T-cell (primary cell): ENCODE data around the gene RAP2C. TPM values are rescaled to one million over a fixed set of nuclear protein-coding genes. Genes with fewer than 3 reads are reported as not detected.

Source experiments
- ATAC-seq, 4 experiments: fragments of 200-7000 bp in 3 of 4; fragments of 150-1000 bp in 1 of 4; cut with Tn5 transposase; replicated peaks in 1 of 4; 1 replicate in 3 of 4; 2 replicates in 1 of 4; pipeline ENCODE4 v1.10.0; 2021; ENCODE audit warnings: moderate library complexity in 3 of 4, mild to moderate bottlenecking in 2 of 4, moderate number of reproducible peaks in 1 of 4
- CTCF ChIA-PET, 2 donors: fragments of 300-600 bp; sonication (Branson Sonifier 250); formaldehyde crosslinking; loops; one replicate each; lab custom pipeline; 2022; ENCODE audit warnings: antibody characterized with exemption in 2 of 2; lab: Charles Lee
- POLR2A ChIA-PET, 2 donors: fragments of 300-600 bp; sonication (Branson Sonifier 250); formaldehyde crosslinking; loops; one replicate each; lab custom pipeline; 2022; ENCODE audit warnings: antibody characterized with exemption in 2 of 2; lab: Charles Lee
- DNase-seq, 35 experiments: peaks; one replicate each; pipeline versions ENCODE4 v3.0.0 to v3.0.0-alpha.2; 2013 to 2023
- H3K27ac ChIP-seq: one replicate; pipeline ENCODE4 v1.5.1; 2013; ENCODE audit warnings: low read length
- H3K27me3 ChIP-seq, 2 experiments: replicated peaks in 1 of 2; 1 replicate in 1 of 2; 2 replicates in 1 of 2; pipeline versions ENCODE4 v1.6.1 to v1.7.0; 2013; ENCODE audit warnings: low read length in 1 of 2, mixed read lengths in 1 of 2; ENCODE audit not compliant: control insufficient read depth in 2 of 2, insufficient read depth in 2 of 2; ENCODE audit errors: extremely low read depth in 1 of 2
- H3K36me3 ChIP-seq, 2 donors: 1 replicate in 1 of 2; 2 replicates in 1 of 2; pipeline versions ENCODE4 v1.6.1 to v1.7.0; 2013; ENCODE audit warnings: low read length in 1 of 2; ENCODE audit not compliant: control insufficient read depth in 2 of 2, insufficient read depth in 1 of 2; ENCODE audit errors: extremely low read depth in 1 of 2
- H3K4me1 ChIP-seq, 2 experiments: 1 replicate in 1 of 2; 2 replicates in 1 of 2; pipeline versions ENCODE4 v1.6.1 to v1.7.0; 2013; ENCODE audit warnings: low read length in 2 of 2, mixed read lengths in 1 of 2; ENCODE audit not compliant: insufficient read depth in 2 of 2, control insufficient read depth in 1 of 2; ENCODE audit errors: extremely low read depth in 1 of 2
- H3K4me3 ChIP-seq, 2 donors: 1 replicate in 1 of 2; 2 replicates in 1 of 2; pipeline versions ENCODE4 v1.5.1 to v1.7.0; 2013; ENCODE audit warnings: mild to moderate bottlenecking in 2 of 2, low read length in 1 of 2, moderate library complexity in 1 of 2; ENCODE audit not compliant: control insufficient read depth in 1 of 2; ENCODE audit errors: extremely low read depth in 1 of 2
- H3K9me3 ChIP-seq: 2 replicates; pipeline ENCODE4 v1.7.0; 2013
- H3K27ac Mint-ChIP-seq, 2 donors: one replicate each; pipeline ENCODE4 v1.8.0; 2020 to 2021; ENCODE audit warnings: mild to moderate bottlenecking in 2 of 2, mixed read lengths in 2 of 2
- H3K27me3 Mint-ChIP-seq, 2 donors: one replicate each; pipeline ENCODE4 v1.8.0; 2021 to 2022; ENCODE audit warnings: mixed read lengths in 2 of 2
- H3K36me3 Mint-ChIP-seq: one replicate; pipeline ENCODE4 v1.8.0; 2021; ENCODE audit warnings: mixed read lengths
- H3K4me1 Mint-ChIP-seq, 3 donors: one replicate each; pipeline ENCODE4 v1.8.0; 2020 to 2022; ENCODE audit warnings: mixed read lengths in 3 of 3, mild to moderate bottlenecking in 1 of 3
- H3K4me3 Mint-ChIP-seq, 3 donors: one replicate each; pipeline ENCODE4 v1.8.0; 2020 to 2022; ENCODE audit warnings: mild to moderate bottlenecking in 3 of 3, mixed read lengths in 3 of 3, moderate library complexity in 3 of 3
- H3K9me3 Mint-ChIP-seq, 3 donors: one replicate each; pipeline ENCODE4 v1.8.0; 2020 to 2022; ENCODE audit warnings: mixed read lengths in 3 of 3
- WGBS: methylation state at CpG from one replicate; pipeline ENCODE4 v1.1.5; 2013; ENCODE audit warnings: missing lambda C conversion rate; ENCODE audit not compliant: insufficient coverage; 5-methylcytosine and 5-hydroxymethylcytosine counted together
- total RNA-seq, 35 experiments: library from RNA in 6 of 35; stranded (reverse) in 6 of 35; fragments of 120-200 nt in 1 of 35; gene quantifications; one replicate each; pipeline versions ENCODE4 v1.2.1 to v1.2.4 and lab custom pipeline; 2013 to 2026

RAP2C gene
- total RNA-seq, 5 donors from 2014 or later (not counting 1 experiment from before 2014, with no cell fraction given): 22.5 to 43.0 (median 26.8) TPM

DNA sequence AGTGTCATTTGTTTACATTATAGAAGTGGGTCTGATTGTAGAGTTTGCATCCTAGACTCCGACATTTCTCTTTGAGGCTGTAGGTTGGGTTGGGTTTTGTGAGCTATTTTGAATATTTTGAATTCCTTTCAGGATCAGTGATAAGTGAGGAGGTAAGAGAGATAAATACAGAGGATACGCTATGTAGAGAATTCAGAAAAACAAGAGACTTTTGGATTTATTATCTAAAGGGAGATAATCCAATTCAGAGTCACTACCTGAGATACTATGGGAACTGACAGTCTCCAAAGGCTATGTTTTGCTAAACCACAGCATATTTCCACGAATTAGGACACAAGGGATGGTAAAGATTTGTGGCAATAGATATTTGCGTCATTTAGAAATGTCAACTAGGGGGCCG, 16.9 kb upstream of the RAP2C start:
- Histone ChIP-seq H3K27ac (no peak overlapping the region), H3K4me1 (no peaks in the 10 kb centered on the region), H3K36me3 (no peaks in the 10 kb centered on the region), H3K9me3 (no peaks in the 10 kb centered on the region), H3K4me3 (no peak overlapping the region), H3K27me3 (no peaks in the 10 kb centered on the region)
- ATAC-seq: no peak
- H3K9me3 Mint-ChIP-seq: no peaks in the 10 kb centered on the region
- no peak overlapping the region for H3K27ac Mint-ChIP-seq
- no CpG with 5 or more reads among the region's 5 CpGs for WGBS
- peaks cover 0 to 4% (median 3%) of the 10 kb centered on the region in 3 donors for H3K4me1 Mint-ChIP-seq
- H3K27me3 Mint-ChIP-seq: peaks cover 0 to 22% of the 10 kb centered on the region in 2 donors
- ChIA-PET CTCF (no interaction called here), POLR2A (interaction anchor here in 1 of 2 donors (0.7 kb wide), 1 partner anchor 367 kb away, joined by 6 read pairs; no protein-coding TSS in a partner anchor)
- peaks cover 8% of the 10 kb centered on the region for H3K36me3 Mint-ChIP-seq
- no peak overlapping the region for H3K4me3 Mint-ChIP-seq
- no peak for DNase-seq

DNA sequence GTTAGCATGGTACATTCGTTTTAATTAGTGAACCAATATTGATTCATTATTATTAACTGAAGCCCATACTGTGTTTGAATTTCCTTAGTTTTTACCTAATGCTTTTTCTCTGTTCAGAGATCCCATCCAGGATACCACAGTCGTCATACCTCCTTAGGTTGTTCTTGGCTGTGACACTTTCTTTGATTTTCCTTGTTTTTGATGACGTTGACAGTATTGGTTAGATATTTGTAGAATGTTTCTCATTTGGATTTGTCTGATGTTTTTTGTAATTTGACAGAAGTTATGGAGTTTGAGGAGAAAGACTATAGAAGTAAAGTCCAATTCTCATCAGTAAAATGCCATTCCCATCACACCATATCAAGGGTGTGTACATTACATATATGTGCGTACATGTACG, 16.2 kb upstream of the RAP2C start:
- Mint-ChIP-seq H3K27me3 (peaks cover 0 to 23% of the 10 kb centered on the region in 2 donors), H3K27ac (no peak overlapping the region), H3K4me3 (no peak overlapping the region), H3K4me1 (peaks cover 0 to 4% (median 3%) of the 10 kb centered on the region in 3 donors), H3K36me3 (peaks cover 4% of the 10 kb centered on the region), H3K9me3 (no peaks in the 10 kb centered on the region)
- no peak overlapping the region for H3K4me3 ChIP-seq
- ATAC-seq: no peak
- WGBS: no CpG with 5 or more reads among the region's 5 CpGs
- H3K4me1 ChIP-seq: no peaks in the 10 kb centered on the region
- no peaks in the 10 kb centered on the region for H3K27me3 ChIP-seq
- DNase-seq: no peak
- POLR2A ChIA-PET: no interaction called here
- CTCF ChIA-PET: no interaction called here
- no peak overlapping the region for H3K27ac ChIP-seq
- no peaks in the 10 kb centered on the region for H3K9me3 ChIP-seq
- no peaks in the 10 kb centered on the region for H3K36me3 ChIP-seq

DNA sequence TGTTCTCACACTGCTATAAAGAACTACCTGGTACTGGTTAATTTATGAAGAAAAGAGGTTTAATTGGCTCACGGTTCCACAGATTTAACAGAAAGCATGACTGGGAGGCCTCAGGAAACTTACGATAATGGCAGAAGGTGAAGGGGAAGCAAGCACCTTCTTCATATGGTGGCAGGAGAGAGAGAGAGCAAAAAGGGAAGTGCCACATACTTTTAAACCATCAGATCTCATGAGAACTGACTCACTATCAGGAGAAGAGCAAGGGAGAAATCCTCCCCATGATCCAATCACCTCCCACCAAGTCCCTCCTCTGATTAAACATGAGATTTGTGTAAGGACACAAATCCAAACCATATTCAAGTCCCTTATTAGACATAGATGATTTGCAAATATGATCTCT, 12.3 kb upstream of the RAP2C start:
- Mint-ChIP-seq H3K4me1 (peaks cover 0 to 13% (median 11%) of the 10 kb centered on the region in 3 donors), H3K9me3 (no peaks in the 10 kb centered on the region), H3K27me3 (peaks cover 0 to 29% of the 10 kb centered on the region in 2 donors), H3K4me3 (no peak overlapping the region), H3K27ac (no peak overlapping the region), H3K36me3 (peaks cover 4% of the 10 kb centered on the region)
- no CpG with 5 or more reads among the region's 2 CpGs for WGBS
- Histone ChIP-seq H3K4me3 (no peak overlapping the region), H3K4me1 (no peaks in the 10 kb centered on the region), H3K36me3 (no peaks in the 10 kb centered on the region), H3K27me3 (no peaks in the 10 kb centered on the region), H3K9me3 (no peaks in the 10 kb centered on the region), H3K27ac (no peak overlapping the region)
- ATAC-seq (no peak), DNase-seq (no peak)
- POLR2A ChIA-PET: no interaction called here
- CTCF ChIA-PET: no interaction called here

DNA sequence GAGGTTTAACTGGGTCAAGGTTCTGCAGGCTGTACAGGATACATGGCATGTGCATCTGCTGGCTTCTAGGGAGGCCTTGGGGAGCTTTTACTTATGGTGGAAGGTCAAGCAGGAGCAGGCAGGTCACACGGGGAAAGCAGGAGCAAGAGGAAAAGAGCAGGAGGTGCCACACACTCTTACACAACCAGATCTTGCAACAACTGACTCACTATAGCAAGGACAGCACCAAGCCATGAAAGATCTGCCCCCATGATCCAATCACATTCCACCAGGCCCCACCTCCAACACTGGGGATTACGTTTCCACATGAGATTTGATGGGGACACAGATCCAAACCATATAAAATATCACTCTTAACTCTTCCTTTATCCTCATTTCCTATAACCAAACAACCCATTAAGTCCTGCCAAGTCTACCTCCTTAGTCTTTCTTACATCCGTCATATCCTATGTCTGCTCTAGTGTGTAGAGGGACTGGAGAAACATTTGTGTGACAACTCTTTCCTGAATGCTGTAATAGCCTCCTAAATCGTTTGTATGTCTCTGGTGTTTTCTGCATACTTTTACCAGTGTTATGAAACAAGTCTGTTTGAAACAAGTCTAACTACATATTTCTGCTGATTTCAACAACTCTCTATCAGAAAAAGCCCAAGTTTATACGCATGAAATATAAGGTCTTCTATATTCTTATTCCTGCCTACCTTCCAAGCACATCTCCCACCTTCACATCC, 8.3 kb upstream of the RAP2C start:
- Histone ChIP-seq H3K4me3 (no peak overlapping the region), H3K4me1 (no peaks in the 10 kb centered on the region), H3K27me3 (no peaks in the 10 kb centered on the region), H3K36me3 (no peaks in the 10 kb centered on the region), H3K9me3 (no peaks in the 10 kb centered on the region), H3K27ac (no peak overlapping the region)
- H3K36me3 Mint-ChIP-seq: peaks cover 4% of the 10 kb centered on the region
- H3K27ac Mint-ChIP-seq: no peak overlapping the region
- POLR2A ChIA-PET: no interaction called here
- H3K4me1 Mint-ChIP-seq: peaks cover 0 to 9% (median 8%) of the 10 kb centered on the region in 3 donors
- DNase-seq: no peak
- H3K27me3 Mint-ChIP-seq: peaks cover 0 to 32% of the 10 kb centered on the region in 2 donors
- H3K4me3 Mint-ChIP-seq: no peak overlapping the region
- no peaks in the 10 kb centered on the region for H3K9me3 Mint-ChIP-seq
- CTCF ChIA-PET: no interaction called here
- ATAC-seq: no peak
- WGBS: no CpG with 5 or more reads among the region's 5 CpGs

DNA sequence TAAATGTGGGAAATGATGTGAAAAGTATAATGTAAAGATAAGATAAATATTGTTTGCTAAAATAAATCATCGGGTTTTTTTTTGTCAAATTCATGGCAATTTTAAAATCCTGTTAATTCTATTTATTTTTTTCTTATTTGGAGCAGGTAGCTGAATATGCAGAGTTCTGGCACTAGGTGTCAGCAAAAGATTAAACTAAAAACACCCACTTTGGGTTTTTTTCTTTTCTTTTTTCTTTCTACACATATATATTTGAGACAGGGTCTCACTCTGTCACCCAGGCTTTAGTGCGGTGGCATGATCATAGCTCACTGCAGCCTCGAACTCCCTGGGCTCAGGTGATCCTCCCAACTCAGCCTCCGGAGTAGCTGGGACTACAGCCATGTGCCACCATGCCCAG, 6.9 kb upstream of the RAP2C start:
- peak in 1 of 35 experiments; percentile 14 for DNase-seq
- peaks cover 0 to 9% (median 8%) of the 10 kb centered on the region in 3 donors for H3K4me1 Mint-ChIP-seq
- WGBS: no CpG with 5 or more reads among the region's 4 CpGs

DNA sequence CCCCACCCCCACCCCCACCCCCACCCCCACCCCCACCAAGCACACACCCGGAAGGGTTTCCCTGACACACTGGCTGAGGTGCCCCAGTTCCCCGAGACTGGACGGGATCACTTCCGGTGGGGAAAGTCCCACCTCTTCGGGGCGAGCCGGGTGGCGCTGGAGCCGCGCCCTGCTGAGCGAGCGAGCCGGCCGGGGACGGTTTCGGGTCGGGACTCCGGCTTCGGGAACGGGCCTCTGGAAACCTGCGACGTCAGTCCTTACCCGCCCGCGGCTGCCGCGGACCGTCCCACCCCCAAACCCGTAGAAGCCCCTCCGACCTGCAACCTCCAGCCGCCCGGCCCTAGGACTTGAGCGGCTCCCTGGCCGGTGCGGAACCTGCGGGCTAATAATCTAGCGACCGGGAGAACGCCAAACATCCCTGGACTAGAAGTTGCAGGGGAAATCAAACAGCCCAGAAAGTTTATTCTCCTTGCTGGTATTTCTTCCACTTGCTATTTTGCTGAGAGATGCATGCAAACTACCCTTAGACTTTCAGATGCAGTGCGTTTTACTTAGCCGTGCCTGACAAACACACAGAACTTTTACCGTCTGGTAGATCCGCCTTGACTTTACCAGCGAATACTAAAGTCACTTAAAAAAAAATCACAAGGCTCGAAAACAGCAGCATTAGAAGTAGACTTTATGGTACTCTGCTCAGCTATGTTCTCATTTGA, 991 bp downstream of the RAP2C start:
- H3K36me3 Mint-ChIP-seq: peaks cover 10% of the 10 kb centered on the region
- WGBS: 0% methylated on average over 10 of the region's 45 CpGs
- CTCF ChIA-PET: interaction anchor here (1.0 to 2.9 kb wide), 3 partner anchors 12 to 373 kb away, joined by 3 to 30 read pairs (median 3); no protein-coding TSS in a partner anchor
- H3K27ac ChIP-seq: peak overlapping the region; percentile 96
- peak overlapping the region; percentile 89 to 94 for H3K27ac Mint-ChIP-seq
- peak overlapping the region; percentile 71 to 80 for H3K4me3 ChIP-seq
- H3K27me3 Mint-ChIP-seq: peaks cover 0 to 12% of the 10 kb centered on the region in 2 donors
- DNase-seq (peak; percentile 40 to 87 (median 76)), ATAC-seq (peak; percentile 62 to 67 (median 65))
- no peaks in the 10 kb centered on the region for H3K27me3 ChIP-seq
- H3K9me3 ChIP-seq: no peaks in the 10 kb centered on the region
- peaks cover 25 to 36% (median 36%) of the 10 kb centered on the region in 3 donors for H3K4me1 Mint-ChIP-seq
- POLR2A ChIA-PET: interaction anchor here (0.6 to 1.6 kb wide), 4 partner anchors 10 to 391 kb away, joined by 3 to 6 read pairs (median 4); no protein-coding TSS in a partner anchor
- H3K4me3 Mint-ChIP-seq: peak overlapping the region; percentile 82 to 87 (median 83)
- H3K36me3 ChIP-seq: no peaks in the 10 kb centered on the region
- peaks cover 13 to 24% of the 10 kb centered on the region in 2 experiments for H3K4me1 ChIP-seq
- H3K9me3 Mint-ChIP-seq: no peaks in the 10 kb centered on the region

More for the DNA sequence above, 6.9 kb upstream of the RAP2C start:
- Histone ChIP-seq H3K27ac (no peak overlapping the region), H3K4me3 (no peak overlapping the region), H3K27me3 (no peaks in the 10 kb centered on the region), H3K4me1 (no peaks in the 10 kb centered on the region), H3K9me3 (no peaks in the 10 kb centered on the region), H3K36me3 (no peaks in the 10 kb centered on the region)
- Mint-ChIP-seq H3K4me3 (no peak overlapping the region), H3K36me3 (peaks cover under 1% of the 10 kb centered on the region), H3K27me3 (peaks cover 0 to 31% of the 10 kb centered on the region in 2 donors), H3K27ac (no peak overlapping the region), H3K9me3 (no peaks in the 10 kb centered on the region)
- CTCF ChIA-PET: interaction anchor here in 1 of 2 donors (0.6 to 1.3 kb wide), 3 partner anchors 133 to 405 kb away, joined by 4 to 6 read pairs (median 5); no protein-coding TSS in a partner anchor
- ATAC-seq: no peak
- POLR2A ChIA-PET: interaction anchor here in 1 of 2 donors (0.6 kb wide), 1 partner anchor 212 kb away, joined by 3 read pairs; no protein-coding TSS in a partner anchor
